ENCODE data around the gene PCYOX1L. TPM values are rescaled to one million over a fixed set of nuclear protein-coding genes. Genes with fewer than 3 reads are reported as not detected.
A peak's percentile ranks its signal among the peaks of the same experiment; 100 is the strongest.

The PCYOX1L gene
- total and polyA plus RNA-seq, 9 of the 15 experiments (the other 6 are each of a cell fraction or from before 2014, with no cell fraction given) = 2.3 to 17.9 (median 6.0) TPM

GRCh38 chr5:149320791-149321330, 37.0 kb upstream of the PCYOX1L start (continued):
- TF ChIP-seq POU5F1 (IDR thresholded peaks at IDR 0.05; ENCODE audit: borderline replicate concordance, low read depth, low read length, partially characterized antibody) (no peak), PBX2 (CRISPR knock-in tag; IDR thresholded peaks at IDR 0.05; ENCODE audit: low read depth) (no peak), PBX2 (tag; conservative IDR thresholded peaks at IDR 0.05; ENCODE audit: low read depth) (peak; percentile 78), RCOR1 (IDR thresholded peaks at IDR 0.05; ENCODE audit: borderline replicate concordance in 1 of 2, low read depth in 2 of 2, low read length in 2 of 2) (peak in 1 of 2 experiments; percentile 89; a peak in 3 of 4 replicates), PKNOX1 (IDR thresholded peaks at IDR 0.05) (peak; percentile 78), CBFA2T2 (conservative IDR thresholded peaks at IDR 0.05) (peak; percentile 83), HDAC2 (IDR thresholded peaks at IDR 0.05) (peak; percentile 90), THRAP3 (IDR thresholded peaks at IDR 0.05; ENCODE audit: borderline replicate concordance) (no peak), HDAC1 (IDR thresholded peaks at IDR 0.05) (peak in 1 of 2 experiments; percentile 85; a peak in 2 of 4 replicates), GATAD2B (IDR thresholded peaks at IDR 0.05; ENCODE audit: borderline replicate concordance) (peak; percentile 71), SMARCA4 (IDR thresholded peaks at IDR 0.05) (peak; percentile 89), TBP (optimal IDR thresholded peaks at IDR 0.05; ENCODE audit: low read depth, low read length) (peak; percentile 62), ZFX (CRISPR knock-in tag; IDR thresholded peaks at IDR 0.05) (peak; percentile 32; the same call in 1 of the 2 replicates), ZNF134 (CRISPR knock-in tag; conservative IDR thresholded peaks at IDR 0.05) (peak; percentile 91), HMBOX1 (IDR thresholded peaks at IDR 0.05) (peak; percentile 66), CEBPB (tag; IDR thresholded peaks at IDR 0.05) (0 out of 2 replicates have a peak, but pooled peaks have one; percentile 24), CREB3L1 (IDR thresholded peaks at IDR 0.05; ENCODE audit: borderline replicate concordance, low read depth) (peak; percentile 54; the same call in 1 of the 2 replicates)
- TF ChIP-seq, protein P1, sequence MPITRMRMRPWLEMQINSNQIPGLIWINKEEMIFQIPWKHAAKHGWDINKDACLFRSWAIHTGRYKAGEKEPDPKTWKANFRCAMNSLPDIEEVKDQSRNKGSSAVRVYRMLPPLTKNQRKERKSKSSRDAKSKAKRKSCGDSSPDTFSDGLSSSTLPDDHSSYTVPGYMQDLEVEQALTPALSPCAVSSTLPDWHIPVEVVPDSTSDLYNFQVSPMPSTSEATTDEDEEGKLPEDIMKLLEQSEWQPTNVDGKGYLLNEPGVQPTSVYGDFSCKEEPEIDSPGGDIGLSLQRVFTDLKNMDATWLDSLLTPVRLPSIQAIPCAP (CRISPR knock-in tag; IDR thresholded peaks at IDR 0.05; ENCODE audit: borderline replicate concordance) = no peak
- TF ChIP-seq, protein P2, sequence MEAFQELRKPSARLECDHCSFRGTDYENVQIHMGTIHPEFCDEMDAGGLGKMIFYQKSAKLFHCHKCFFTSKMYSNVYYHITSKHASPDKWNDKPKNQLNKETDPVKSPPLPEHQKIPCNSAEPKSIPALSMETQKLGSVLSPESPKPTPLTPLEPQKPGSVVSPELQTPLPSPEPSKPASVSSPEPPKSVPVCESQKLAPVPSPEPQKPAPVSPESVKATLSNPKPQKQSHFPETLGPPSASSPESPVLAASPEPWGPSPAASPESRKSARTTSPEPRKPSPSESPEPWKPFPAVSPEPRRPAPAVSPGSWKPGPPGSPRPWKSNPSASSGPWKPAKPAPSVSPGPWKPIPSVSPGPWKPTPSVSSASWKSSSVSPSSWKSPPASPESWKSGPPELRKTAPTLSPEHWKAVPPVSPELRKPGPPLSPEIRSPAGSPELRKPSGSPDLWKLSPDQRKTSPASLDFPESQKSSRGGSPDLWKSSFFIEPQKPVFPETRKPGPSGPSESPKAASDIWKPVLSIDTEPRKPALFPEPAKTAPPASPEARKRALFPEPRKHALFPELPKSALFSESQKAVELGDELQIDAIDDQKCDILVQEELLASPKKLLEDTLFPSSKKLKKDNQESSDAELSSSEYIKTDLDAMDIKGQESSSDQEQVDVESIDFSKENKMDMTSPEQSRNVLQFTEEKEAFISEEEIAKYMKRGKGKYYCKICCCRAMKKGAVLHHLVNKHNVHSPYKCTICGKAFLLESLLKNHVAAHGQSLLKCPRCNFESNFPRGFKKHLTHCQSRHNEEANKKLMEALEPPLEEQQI (IDR thresholded peaks at IDR 0.05) = peak; percentile 66; the same call in 1 of the 2 replicates

Data from K562 (cell line).